Activated CD8-positive, alpha-beta memory T cell treated with anti-CD3 and anti-CD28 coated beads, Interleukin-2, amount 50 U/mL, for 4 hours (primary cell): ENCODE data around the gene ACTN3.
"Not testable (repeated sequence)": the region's sequence is repeated elsewhere in the genome, so short reads cannot be mapped to it uniquely, and the experiment has no call there.

Experiments used
- DNase-seq: peaks from one replicate; pipeline ENCODE4 v3.0.0-alpha.2; 2020

The ACTN3 gene

GRCh38 chr11:66603072-66603471, 56.4 kb downstream of the ACTN3 start:
- no peak for DNase-seq

DNA sequence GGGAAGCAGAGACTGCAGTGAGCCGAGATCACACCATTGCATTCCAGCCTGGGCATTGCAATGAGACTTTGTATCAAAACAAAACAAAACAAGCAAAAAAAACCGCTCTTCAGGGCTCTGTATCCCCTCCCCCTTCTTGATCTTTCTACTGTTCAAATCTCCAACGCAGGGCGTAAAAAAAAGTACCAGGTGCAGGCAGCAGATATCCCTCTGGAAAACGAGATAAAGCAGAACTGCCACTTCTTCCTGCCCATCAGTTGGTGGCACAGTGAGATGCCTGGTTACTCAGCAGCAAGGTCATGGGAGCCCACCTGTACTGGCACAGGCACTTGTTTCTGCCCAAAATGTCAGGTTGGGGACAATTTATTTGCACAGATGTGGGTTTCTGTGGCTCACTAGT, 57.5 kb downstream of the ACTN3 start:
- no peak for DNase-seq

- not testable (repeated sequence) for DNase-seq
Measured at GRCh38 chr11:66606608-66607007, 59.9 kb downstream of the ACTN3 start.

- no peak for DNase-seq
Measured at GRCh38 chr11:66607126-66607834, 60.6 kb downstream of the ACTN3 start.

DNA sequence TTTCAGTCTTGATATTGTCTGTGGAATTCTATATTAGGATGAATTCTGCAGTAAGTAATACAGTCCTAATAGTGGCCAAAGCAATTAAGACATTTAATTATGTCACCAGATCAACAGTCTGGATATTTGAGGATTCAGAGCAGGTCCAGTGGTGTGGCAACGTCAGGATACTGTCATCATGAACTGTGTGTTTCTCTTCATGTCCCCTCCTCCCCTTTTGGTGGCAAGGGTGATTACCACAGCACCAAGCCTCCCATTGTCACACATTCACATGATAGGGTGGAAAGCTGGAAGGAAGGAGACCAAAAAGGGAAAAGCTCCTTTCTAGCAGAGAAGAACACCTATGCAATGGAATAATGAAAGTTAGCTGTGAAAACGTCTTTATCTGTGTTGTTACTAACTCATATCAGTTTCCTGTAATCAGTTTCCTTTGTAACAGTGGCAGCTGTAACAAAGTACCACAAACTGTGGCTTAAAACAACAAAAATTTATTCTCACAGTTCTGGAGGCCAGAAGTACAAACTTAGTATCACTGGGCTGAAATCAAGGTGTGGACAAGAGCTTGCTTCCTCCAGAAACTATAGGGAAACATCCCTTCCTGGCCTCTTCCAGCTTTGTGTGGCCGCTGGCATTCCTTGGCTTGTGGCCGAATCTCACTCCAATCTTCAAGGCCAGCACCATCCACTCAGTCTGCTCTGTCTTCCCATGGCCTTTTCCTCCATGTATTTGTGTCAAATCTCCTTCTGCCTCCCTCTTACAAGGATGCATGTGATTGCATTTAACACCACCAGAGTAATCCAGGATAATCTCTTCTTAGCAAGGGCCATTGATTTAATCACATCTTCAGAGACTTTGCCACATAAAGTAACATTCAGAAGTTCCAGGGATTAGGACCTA, 63.3 kb downstream of the ACTN3 start:
- DNase-seq = no peak

DNA sequence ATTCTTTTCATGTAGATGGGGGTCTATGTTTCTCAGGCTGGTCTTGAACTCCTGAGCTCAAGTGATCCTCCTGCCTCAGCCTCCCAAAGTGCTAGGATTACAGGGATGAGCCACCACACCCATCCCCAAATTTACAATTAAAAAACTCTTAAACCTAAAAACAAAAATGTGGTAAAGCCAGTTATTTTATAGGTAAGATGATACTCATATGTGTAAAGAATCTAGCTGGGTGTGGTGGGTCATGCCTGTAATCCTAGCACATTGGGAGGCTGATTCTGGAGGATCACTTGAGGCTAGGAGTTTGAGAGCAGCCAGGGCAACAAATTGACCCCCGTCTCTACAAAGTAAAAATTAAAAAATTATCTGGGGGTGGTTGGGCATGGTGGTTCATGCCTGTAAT, 65.8 kb downstream of the ACTN3 start:
- DNase-seq = no peak
